Small intestine (tissue), 7 donors: ENCODE results near the gene CLASP1. TPM values are rescaled to one million over a fixed set of nuclear protein-coding genes. Genes with fewer than 3 reads are reported as not detected.
"Not testable (repeated sequence)": the region's sequence is repeated elsewhere in the genome, so short reads cannot be mapped to it uniquely, and the experiment has no call there.

Experiments
- DNase-seq, 2 donors: peaks; one replicate each; pipeline versions ENCODE4 v3.0.0 to v3.0.0-alpha.2; 2013
- FAIRE-seq: peaks from 2 replicates; lab custom pipeline; 2012; peaks lifted over from hg19 to GRCh38; lab: Jason Lieb, UNC
- H3K27ac ChIP-seq, 3 donors: one replicate each; pipeline ENCODE4 v1.5.1; 2013; ENCODE audit warnings: low read length in 2 of 3, mild to moderate bottlenecking in 2 of 3, control low read depth in 1 of 3, inconsistent platforms in 1 of 3, low read depth in 1 of 3, moderate library complexity in 1 of 3
- H3K27me3 ChIP-seq, 3 donors: one replicate each; pipeline ENCODE4 v1.6.1; 2013; ENCODE audit warnings: low read length in 3 of 3, inconsistent platforms in 1 of 3; ENCODE audit not compliant: control insufficient read depth in 3 of 3, insufficient read depth in 3 of 3
- H3K36me3 ChIP-seq, 3 donors: one replicate each; pipeline ENCODE4 v1.6.1; 2013; ENCODE audit warnings: low read length in 3 of 3, inconsistent platforms in 1 of 3, low read depth in 1 of 3, mild to moderate bottlenecking in 1 of 3, moderate library complexity in 1 of 3; ENCODE audit not compliant: control insufficient read depth in 3 of 3, insufficient read depth in 2 of 3
- H3K4me1 ChIP-seq, 3 donors: one replicate each; pipeline ENCODE4 v1.6.1; 2013; ENCODE audit warnings: low read length in 2 of 3, inconsistent platforms in 1 of 3, low read depth in 1 of 3, mild to moderate bottlenecking in 1 of 3, moderate library complexity in 1 of 3; ENCODE audit not compliant: control insufficient read depth in 3 of 3, insufficient read depth in 2 of 3
- H3K4me3 ChIP-seq, 3 donors: one replicate each; pipeline ENCODE4 v1.5.1; 2013; ENCODE audit warnings: low read length in 3 of 3, control low read depth in 1 of 3, inconsistent platforms in 1 of 3, low read depth in 1 of 3, mild to moderate bottlenecking in 1 of 3, moderate library complexity in 1 of 3
- H3K9me3 ChIP-seq, 2 donors: one replicate each; pipeline ENCODE4 v1.6.1; 2013; ENCODE audit warnings: low read depth in 1 of 2, low read length in 1 of 2; ENCODE audit not compliant: control insufficient read depth in 2 of 2, insufficient read depth in 1 of 2
- WGBS, 3 donors: extraction: QIAGEN DNeasy Blood & Tissue Kit; methylation state at CpG; one replicate each; pipeline ENCODE4 v1.1.7; 2013; 5-methylcytosine and 5-hydroxymethylcytosine counted together
- polyA plus RNA-seq, 4 donors: library from polyadenylated mRNA; stranded (reverse) in 3 of 4; unstranded in 1 of 4; fragments of 200-250 nt in 3 of 4; fragments of 120-200 nt in 1 of 4; gene quantifications; one replicate each; pipeline versions ENCODE4 v1.2.1 to v1.2.3, GENCODE V29; 2013
- donor health status: healthy with polysubstance abuse.
- donor health status: control.
- donor health status: control.
- donor health status: Bipolar disorder and iron deficiency.
- donor health status: healthy.

The CLASP1 gene
- polyA plus RNA-seq, 4 donors, result 3.5 to 24.1 (median 8.6) TPM

GRCh38 chr2:121564905-121565304 is 84.4 kb downstream of the CLASP1 start:
- no peak for DNase-seq
- Histone ChIP-seq H3K4me3 (no peak overlapping the region), H3K9me3 (peaks cover 0 to 10% of the 10 kb centered on the region in 2 donors), H3K36me3 (peaks cover 0 to 3% (median 0%) of the 10 kb centered on the region in 3 donors), H3K27ac (no peak overlapping the region), H3K27me3 (no peaks in the 10 kb centered on the region), H3K4me1 (peaks cover 0 to 8% (median 0%) of the 10 kb centered on the region in 3 donors)
- no peak for FAIRE-seq
- 86 to 88% (median 86%) methylated on average over 3 of the region's 3 CpGs for WGBS, 3 donors

GRCh38 chr2:121563754-121564153 is 85.5 kb downstream of the CLASP1 start:
- H3K27ac ChIP-seq, H3K27me3 ChIP-seq, H3K36me3 ChIP-seq, H3K4me3 ChIP-seq, FAIRE-seq, H3K4me1 ChIP-seq, DNase-seq: not testable (repeated sequence)
- H3K9me3 ChIP-seq, result peaks cover 0 to 10% of the 10 kb centered on the region in 2 donors
- WGBS, 3 donors, result 81 to 88% (median 87%) methylated on average over 1 of the region's 1 CpG

- no peak overlapping the region for H3K4me3 ChIP-seq
- peaks cover 0 to 3% (median 0%) of the 10 kb centered on the region in 3 donors for H3K36me3 ChIP-seq
- H3K27me3 ChIP-seq, result no peaks in the 10 kb centered on the region
- 87 to 97% (median 90%) methylated on average over 4 of the region's 4 CpGs for WGBS, 3 donors
- FAIRE-seq (no peak), DNase-seq (no peak)
- peaks cover 0 to 8% (median 0%) of the 10 kb centered on the region in 3 donors for H3K4me1 ChIP-seq
- H3K9me3 ChIP-seq, result peaks cover 0 to 10% of the 10 kb centered on the region in 2 donors
- H3K27ac ChIP-seq, result no peak overlapping the region
These were observed 86.7 kb downstream of the CLASP1 start for GRCh38 chr2:121562269-121563176.

GRCh38 chr2:121561617-121562268 is 87.5 kb downstream of the CLASP1 start:
- Histone ChIP-seq H3K9me3 (peaks cover 0 to 10% of the 10 kb centered on the region in 2 donors), H3K4me3 (no peak overlapping the region), H3K27ac (no peak overlapping the region), H3K4me1 (peaks cover 0 to 8% (median 0%) of the 10 kb centered on the region in 3 donors), H3K27me3 (no peaks in the 10 kb centered on the region), H3K36me3 (peaks cover 0 to 3% (median 0%) of the 10 kb centered on the region in 3 donors)
- DNase-seq (no peak), FAIRE-seq (no peak)
- WGBS, 3 donors, result 90 to 95% (median 91%) methylated on average over 2 of the region's 2 CpGs

GRCh38 chr2:121558329-121558728 is 90.9 kb downstream of the CLASP1 start:
- no peak for FAIRE-seq

GRCh38 chr2:121555008-121555407 is 94.3 kb downstream of the CLASP1 start:
- H3K4me3 ChIP-seq, result no peak overlapping the region
- no peaks in the 10 kb centered on the region for H3K9me3 ChIP-seq
- H3K36me3 ChIP-seq, result no peaks in the 10 kb centered on the region
- FAIRE-seq, result no peak
- no peak for DNase-seq
- 88 to 96% (median 92%) methylated on average over 7 of the region's 7 CpGs for WGBS, 3 donors
- no peak overlapping the region for H3K27ac ChIP-seq
- peaks cover 0 to 2% (median 0%) of the 10 kb centered on the region in 3 donors for H3K4me1 ChIP-seq
- H3K27me3 ChIP-seq, result no peaks in the 10 kb centered on the region

More at GRCh38 chr2:121558329-121558728, 90.9 kb downstream of the CLASP1 start:
- Histone ChIP-seq H3K4me3 (no peak overlapping the region), H3K27me3 (no peaks in the 10 kb centered on the region), H3K9me3 (no peaks in the 10 kb centered on the region), H3K4me1 (peaks cover 0 to 2% (median 0%) of the 10 kb centered on the region in 3 donors), H3K36me3 (peaks cover 0 to 3% (median 0%) of the 10 kb centered on the region in 3 donors), H3K27ac (no peak overlapping the region)
- WGBS, 3 donors, result 84 to 95% (median 87%) methylated on average over 7 of the region's 7 CpGs
- no peak for DNase-seq

- 83 to 91% (median 85%) methylated on average over 2 of the region's 2 CpGs for WGBS, 3 donors
- not testable (repeated sequence) for H3K27me3 ChIP-seq, H3K4me1 ChIP-seq, FAIRE-seq, H3K9me3 ChIP-seq, DNase-seq, H3K4me3 ChIP-seq, H3K27ac ChIP-seq, H3K36me3 ChIP-seq
These were observed 96.6 kb downstream of the CLASP1 start for GRCh38 chr2:121552477-121553180.

GRCh38 chr2:121550669-121551068 is 98.6 kb downstream of the CLASP1 start:
- 78 to 95% (median 84%) methylated on average over 2 of the region's 2 CpGs for WGBS, 3 donors
- Histone ChIP-seq H3K9me3 (no peaks in the 10 kb centered on the region), H3K27ac (no peak overlapping the region), H3K4me3 (no peak overlapping the region), H3K4me1 (no peaks in the 10 kb centered on the region), H3K36me3 (no peaks in the 10 kb centered on the region), H3K27me3 (no peaks in the 10 kb centered on the region)
- DNase-seq (no peak), FAIRE-seq (no peak)
